Mammary epithelial cell (primary cell): Measurements from ENCODE around the gene ZNF687.

Experiments used
- CTCF ChIP-seq, 2 donors: IDR thresholded peaks in 1 of 2; conservative IDR thresholded peaks in 1 of 2; 2 replicates each; pipeline ENCODE4 v1.5.1; 2011 to 2012; ENCODE audit warnings: inconsistent platforms in 2 of 2, low read length in 2 of 2, mild to moderate bottlenecking in 2 of 2, control low read depth in 1 of 2, low read depth in 1 of 2; ENCODE audit not compliant: insufficient read depth in 1 of 2; ENCODE audit errors: extremely low read depth in 1 of 2
- EZH2 ChIP-seq: IDR thresholded peaks from 2 replicates; pipeline ENCODE4 v1.6.1; 2012; ENCODE audit warnings: low read length, inconsistent platforms, borderline replicate concordance

GRCh38 chr1:151294742-151295462 lies 12.8 kb downstream of the ZNF687 start:
- TF ChIP-seq CTCF (conservative IDR thresholded peaks at IDR 0.05 in 1 of 2, IDR thresholded peaks at IDR 0.05 in 1 of 2; ENCODE audit: extremely low read depth in 1 of 2, insufficient read depth in 1 of 2, low read depth in 1 of 2, low read length in 2 of 2) (no peak), EZH2 (no peak)
